K562 (cell line): ENCODE measurements around the gene TBC1D17. TPM values are rescaled to one million over a fixed set of nuclear protein-coding genes. Genes with fewer than 3 reads are reported as not detected.
A peak's percentile ranks its signal among the peaks of the same experiment; 100 is the strongest.

Source experiments
- CBFB ChIP-seq: sonication (generic); formaldehyde crosslinking; IDR thresholded peaks from 2 replicates; pipeline ENCODE4 v1.4.0; 2020; ENCODE audit warnings: mild to moderate bottlenecking, missing genetic modification reagents
- CSDE1 ChIP-seq, 2 experiments: fragments of 450-650 bp; IDR thresholded peaks; 2 replicates each; pipeline ENCODE4 v1.6.1; 2016; ENCODE audit warnings: mild to moderate bottlenecking in 1 of 2
- GATAD2A ChIP-seq: fragments of 450-650 bp; IDR thresholded peaks from 2 replicates; pipeline ENCODE4 v1.6.1; 2017
- GTF2E2 ChIP-seq: fragments of 200-800 bp; sonication (Bioruptor generic); IDR thresholded peaks from 2 replicates; pipeline ENCODE4 v1.6.1; 2016; ENCODE audit warnings: missing genetic modification characterization, missing compliant biosample characterization
- GTF2F1 ChIP-seq: IDR thresholded peaks from 2 replicates; pipeline ENCODE4 v1.6.1; 2011; ENCODE audit warnings: low read depth, low read length, improper control_type of control experiment
- KAT2B ChIP-seq: IDR thresholded peaks from one replicate; pipeline ENCODE4 v1.6.1; 2012; ENCODE audit warnings: low read depth, mild to moderate bottlenecking, control low read depth, inconsistent platforms, low read length, moderate library complexity
- NELFE ChIP-seq: IDR thresholded peaks from 2 replicates; pipeline ENCODE4 v1.6.1; 2011; ENCODE audit warnings: mild to moderate bottlenecking; ENCODE audit not compliant: insufficient read depth, insufficient read length
- NR2C2 ChIP-seq, 2 experiments: fragments of 200-800 bp in 1 of 2; sonication (Bioruptor generic) in 1 of 2; sonication (generic) in 1 of 2; formaldehyde crosslinking in 1 of 2; IDR thresholded peaks; 2 replicates each; pipeline versions ENCODE4 v1.6.1 to v1.8.0; 2016 to 2022; ENCODE audit warnings: mild to moderate bottlenecking in 1 of 2, missing compliant biosample characterization in 1 of 2, missing genetic modification characterization in 1 of 2, missing genetic modification reagents in 1 of 2
- OTX1 ChIP-seq: fragments of 450-650 bp; formaldehyde crosslinking; IDR thresholded peaks from 2 replicates; pipeline ENCODE4 v1.4.0; 2022; ENCODE audit warnings: mild to moderate bottlenecking
- PHTF2 ChIP-seq: fragments of 250-450 bp; sonication (Bioruptor Pico); IDR thresholded peaks from 2 replicates; pipeline ENCODE4 v1.5.0; 2021; ENCODE audit warnings: mild to moderate bottlenecking
- TEAD4 ChIP-seq, 2 experiments: sonication (generic) in 1 of 2; formaldehyde crosslinking in 1 of 2; IDR thresholded peaks; 2 replicates each; pipeline versions ENCODE4 v1.6.1 to v1.8.0; 2012 to 2022; ENCODE audit warnings: borderline replicate concordance in 1 of 2, inconsistent platforms in 1 of 2, low read length in 1 of 2, mild to moderate bottlenecking in 1 of 2, missing genetic modification reagents in 1 of 2
- TSHZ1 ChIP-seq: fragments of 250-450 bp; sonication (Bioruptor Pico); IDR thresholded peaks from 2 replicates; pipeline ENCODE4 v1.4.0; 2020; ENCODE audit warnings: mild to moderate bottlenecking, moderate library complexity
- YY1 ChIP-seq, 3 experiments: IDR thresholded peaks; 2 replicates each; pipeline ENCODE4 v1.6.1; 2011; ENCODE audit warnings: low read length in 2 of 3, mild to moderate bottlenecking in 2 of 3, moderate library complexity in 2 of 3, borderline replicate concordance in 1 of 3, control low read depth in 1 of 3, low read depth in 1 of 3; ENCODE audit not compliant: insufficient read depth in 3 of 3, insufficient replicate concordance in 2 of 3, control insufficient read depth in 1 of 3, insufficient read length in 1 of 3; ENCODE audit errors: extremely low read depth in 1 of 3
- ZBTB2 ChIP-seq: fragments of 450-650 bp; IDR thresholded peaks from 2 replicates; pipeline ENCODE4 v1.6.1; 2016; ENCODE audit warnings: antibody characterized with exemption
- ZNF133 ChIP-seq: fragments of 250-450 bp; sonication (Bioruptor Pico); IDR thresholded peaks from 2 replicates; pipeline ENCODE4 v1.4.0; 2020; ENCODE audit warnings: mild to moderate bottlenecking
- ZNF408 ChIP-seq: fragments of 250-450 bp; sonication (Bioruptor Pico); IDR thresholded peaks from 2 replicates; pipeline ENCODE4 v1.4.0; 2020; ENCODE audit warnings: low read depth, mild to moderate bottlenecking, moderate library complexity
- ZNF696 ChIP-seq: fragments of 250-450 bp; sonication (Bioruptor Pico); conservative IDR thresholded peaks from 2 replicates; pipeline ENCODE4 v1.4.0; 2020; ENCODE audit warnings: mild to moderate bottlenecking, moderate library complexity
- ZNF79 ChIP-seq: fragments of 250-450 bp; sonication (Bioruptor Pico); IDR thresholded peaks from 2 replicates; pipeline ENCODE4 v1.4.0; 2020; ENCODE audit warnings: low read depth, mild to moderate bottlenecking, moderate library complexity
- polyA plus RNA-seq, 8 experiments: library from polyadenylated mRNA; depleted of rRNA in 4 of 8; stranded (reverse) in 5 of 8; unstranded in 3 of 8; fragments of >200 nt; fragmentation: Nextera tagmentation in 2 of 8; fragmentation: Illumina TruSeq in 1 of 8; extraction: Ambion mirVana in 2 of 8; extraction: Trizol in 1 of 8; gene quantifications; 2 replicates each; pipeline versions ENCODE4 v1.2.1 to v1.2.3, GENCODE V29; 2011 to 2014; ENCODE audit warnings: inconsistent platforms in 1 of 8, missing spikeins in 1 of 8
- total RNA-seq, 7 experiments: library from RNA; depleted of rRNA in 6 of 7; stranded (reverse); fragments of >200 nt in 6 of 7; fragmentation: Illumina TruSeq in 2 of 7; extraction: Trizol in 2 of 7; gene quantifications; 2 replicates each; pipeline versions ENCODE4 v1.2.1 to v1.2.3, GENCODE V29; 2011 to 2021; ENCODE audit warnings: low replicate concordance in 1 of 7

The TBC1D17 gene
- total and polyA plus RNA-seq, 9 of the 15 experiments (the other 6 are each of a cell fraction or from before 2014, with no cell fraction given), result 0.42 to 16.0 (median 3.8) TPM

GRCh38 chr19:49850487-49851342 is 26.8 kb upstream of the TBC1D17 start, which contains the start of gene PTOV1 (continued):
- TF ChIP-seq ZBTB2 (no peak), NR2C2 (CRISPR knock-in tag; IDR thresholded peaks at IDR 0.05) (no peak), NR2C2 (tag; IDR thresholded peaks at IDR 0.05) (peak; percentile 89), ZNF408 (CRISPR knock-in tag) (no peak), GTF2F1 (no peak), TSHZ1 (no peak), GATAD2A (peak; percentile 63; the same call in 1 of the 2 replicates), TEAD4 (IDR thresholded peaks at IDR 0.05; ENCODE audit: low read length) (no peak), TEAD4 (CRISPR knock-in tag; IDR thresholded peaks at IDR 0.05; ENCODE audit: borderline replicate concordance) (no peak), ZNF133 (CRISPR knock-in tag) (no peak), ZNF696 (no peak), YY1 (IDR thresholded peaks at IDR 0.05; ENCODE audit: borderline replicate concordance in 1 of 3, control insufficient read depth in 1 of 3, extremely low read depth in 1 of 3, insufficient read depth in 3 of 3, insufficient read length in 1 of 3, insufficient replicate concordance in 2 of 3, low read depth in 1 of 3, low read length in 2 of 3) (peak in 2 of 3 experiments; percentile 27 to 61), NELFE (no peak), KAT2B (no peak), CSDE1 (IDR thresholded peaks at IDR 0.05) (no peak), CBFB (CRISPR knock-in tag) (no peak), ZNF79 (CRISPR knock-in tag) (no peak), GTF2E2 (peak; percentile 73; the same call in 1 of the 2 replicates), OTX1 (CRISPR knock-in tag) (0 out of 2 replicates have a peak, but pooled peaks have one; percentile 32), PHTF2 (CRISPR knock-in tag) (no peak)
